Nucleus accumbens (tissue), 56 donors: ENCODE measurements around the gene MGA.

Source experiments
- DNase-seq, 56 donors: peaks; one replicate each; lab custom pipeline; 2025; lab: John Stamatoyannopoulos, UW

MGA gene

GRCh38 chr15:41660235-41661077 is at the start of gene MGA:
Gene MGA, plus strand, starts transcription at chr15:41660405.
- peak in 55 of 56 donors; percentile 25 to 93 (median 77) for DNase-seq

GRCh38 chr15:41620536-41621199 is 39.5 kb upstream of the MGA start:
- peak in 2 of 56 donors; percentile 27 to 40 for DNase-seq

- DNase-seq: peak; percentile 42 to 96 (median 87)
Observed at GRCh38 chr15:41621200-41622193, 38.7 kb upstream of the MGA start.

GRCh38 chr15:41622901-41623300 is 37.3 kb upstream of the MGA start:
- DNase-seq: no peak

GRCh38 chr15:41627203-41627602 is 33.0 kb upstream of the MGA start:
- no peak for DNase-seq

- no peak for DNase-seq
Observed at GRCh38 chr15:41629463-41629862, 30.7 kb upstream of the MGA start.

GRCh38 chr15:41629883-41630282 is 30.3 kb upstream of the MGA start:
- no peak for DNase-seq

GRCh38 chr15:41630616-41631217 is 29.5 kb upstream of the MGA start:
- no peak for DNase-seq

GRCh38 chr15:41631880-41632470 is 28.2 kb upstream of the MGA start:
- DNase-seq: no peak

- no peak for DNase-seq
Observed at GRCh38 chr15:41633609-41634008, 26.6 kb upstream of the MGA start.

- DNase-seq: no peak
Observed at GRCh38 chr15:41634072-41634626, 26.1 kb upstream of the MGA start.

GRCh38 chr15:41637086-41637485 is 23.1 kb upstream of the MGA start:
- DNase-seq: no peak

GRCh38 chr15:41640985-41641384 is 19.2 kb upstream of the MGA start:
- no peak for DNase-seq

- DNase-seq: no peak
Observed at GRCh38 chr15:41647262-41647661, 12.9 kb upstream of the MGA start.

GRCh38 chr15:41648097-41648496 is 12.1 kb upstream of the MGA start:
- no peak for DNase-seq

GRCh38 chr15:41648770-41649169 is 11.4 kb upstream of the MGA start:
- DNase-seq: no peak

GRCh38 chr15:41650806-41651205 is 9.4 kb upstream of the MGA start:
- no peak for DNase-seq

GRCh38 chr15:41651373-41651772 is 8.8 kb upstream of the MGA start:
- DNase-seq: no peak

GRCh38 chr15:41653760-41654159 is 6.4 kb upstream of the MGA start:
- no peak for DNase-seq

- DNase-seq: no peak
Observed at GRCh38 chr15:41655716-41656115, 4.5 kb upstream of the MGA start.
